Measurements from ENCODE around the gene LTV1. TPM values are rescaled to one million over a fixed set of nuclear protein-coding genes. Genes with fewer than 3 reads are reported as not detected.

Gene LTV1
- total RNA-seq, 1 experiment from 2014 or later: 38.1 TPM

GRCh38 chr6:143822584-143823024 is 20.5 kb upstream of the LTV1 start:
- no peaks in the 10 kb centered on the region for H3K36me3 ChIP-seq (ENCODE audit: control insufficient read depth, insufficient read depth, low read length)
- Mint-ChIP-seq H3K4me1 (ENCODE audit: low read depth, unreplicated experiment) (peaks cover 10% of the 10 kb centered on the region), H3K9me3 (ENCODE audit: unreplicated experiment) (no peaks in the 10 kb centered on the region), H3K27ac (ENCODE audit: unreplicated experiment) (no peak overlapping the region), H3K36me3 (ENCODE audit: insufficient read depth, unreplicated experiment) (peaks cover 17% of the 10 kb centered on the region), H3K27me3 (ENCODE audit: insufficient read depth, unreplicated experiment) (no peaks in the 10 kb centered on the region), H3K4me3 (ENCODE audit: unreplicated experiment) (no peak overlapping the region)
- H3K27me3 ChIP-seq (replicated peaks; ENCODE audit: control insufficient read depth, insufficient read depth, low read length): no peaks in the 10 kb centered on the region
- DNase-seq: peak in 1 of 2 experiments; percentile 8
- no TSS peak for BruUV-seq (replicated peaks)
- intact Hi-C loops (cut with micrococcal nuclease; ENCODE audit: unreplicated experiment): no loop called here
- no peak overlapping the region for H3K4me3 ChIP-seq (ENCODE audit: low read depth, low read length)
- H3K4me1 ChIP-seq: peaks cover 5% of the 10 kb centered on the region; the same call in 1 of the 2 replicates
- H3K9me3 ChIP-seq: no peaks in the 10 kb centered on the region
- ChIA-PET CTCF (no interaction called here), POLR2A (interaction anchor here (1.1 kb wide), 1 partner anchor 20 kb away, joined by 3 read pairs; the partner anchor contains the start of gene LTV1)
- TF ChIP-seq CTCF (IDR thresholded peaks at IDR 0.05; ENCODE audit: insufficient read depth in 1 of 2, low read depth in 1 of 2, low read length in 1 of 2, severe bottlenecking in 1 of 2, unreplicated experiment in 1 of 2): no peak

GRCh38 chr6:143823548-143823947 is 19.6 kb upstream of the LTV1 start:
- intact Hi-C loops (cut with micrococcal nuclease; ENCODE audit: unreplicated experiment): no loop called here
- POLR2A ChIA-PET: interaction anchor here (1.1 kb wide), 1 partner anchor 19 kb away, joined by 3 read pairs; the partner anchor contains the start of gene LTV1
- H3K4me1 Mint-ChIP-seq (ENCODE audit: low read depth, unreplicated experiment): peaks cover 10% of the 10 kb centered on the region

GRCh38 chr6:143828572-143828971 is 14.6 kb upstream of the LTV1 start:
- TSS peak; percentile 6 for BruUV-seq (replicated peaks)
- Mint-ChIP-seq H3K27ac (ENCODE audit: unreplicated experiment) (no peak overlapping the region), H3K27me3 (ENCODE audit: insufficient read depth, unreplicated experiment) (no peaks in the 10 kb centered on the region), H3K4me3 (ENCODE audit: unreplicated experiment) (no peak overlapping the region), H3K4me1 (ENCODE audit: low read depth, unreplicated experiment) (no peaks in the 10 kb centered on the region), H3K9me3 (ENCODE audit: unreplicated experiment) (no peaks in the 10 kb centered on the region), H3K36me3 (ENCODE audit: insufficient read depth, unreplicated experiment) (peaks cover 16% of the 10 kb centered on the region)
- Histone ChIP-seq H3K4me1 (no peaks in the 10 kb centered on the region), H3K36me3 (ENCODE audit: control insufficient read depth, insufficient read depth, low read length) (no peaks in the 10 kb centered on the region), H3K27me3 (replicated peaks; ENCODE audit: control insufficient read depth, insufficient read depth, low read length) (no peaks in the 10 kb centered on the region), H3K4me3 (ENCODE audit: low read depth, low read length) (no peak overlapping the region), H3K9me3 (no peaks in the 10 kb centered on the region)
- CTCF ChIA-PET: no interaction called here
- POLR2A ChIA-PET: interaction anchor here (0.6 kb wide), 1 partner anchor 14 kb away, joined by 7 read pairs; the partner anchor contains the start of gene LTV1
- no peak for DNase-seq
- no peak for TF ChIP-seq CTCF (IDR thresholded peaks at IDR 0.05; ENCODE audit: insufficient read depth in 1 of 2, low read depth in 1 of 2, low read length in 1 of 2, severe bottlenecking in 1 of 2, unreplicated experiment in 1 of 2)
- intact Hi-C loops (cut with micrococcal nuclease; ENCODE audit: unreplicated experiment): no loop called here

More at GRCh38 chr6:143823548-143823947, 19.6 kb upstream of the LTV1 start:
- BruUV-seq (replicated peaks): no TSS peak
- CTCF ChIA-PET: no interaction called here
- Histone ChIP-seq H3K36me3 (ENCODE audit: control insufficient read depth, insufficient read depth, low read length) (no peaks in the 10 kb centered on the region), H3K4me3 (ENCODE audit: low read depth, low read length) (no peak overlapping the region), H3K27me3 (replicated peaks; ENCODE audit: control insufficient read depth, insufficient read depth, low read length) (no peaks in the 10 kb centered on the region), H3K9me3 (no peaks in the 10 kb centered on the region), H3K4me1 (peaks cover 5% of the 10 kb centered on the region; the same call in 1 of the 2 replicates)
- no peak for DNase-seq
- H3K9me3 Mint-ChIP-seq (ENCODE audit: unreplicated experiment): no peaks in the 10 kb centered on the region
- no peak for TF ChIP-seq CTCF (IDR thresholded peaks at IDR 0.05; ENCODE audit: insufficient read depth in 1 of 2, low read depth in 1 of 2, low read length in 1 of 2, severe bottlenecking in 1 of 2, unreplicated experiment in 1 of 2)
- peaks cover 17% of the 10 kb centered on the region for H3K36me3 Mint-ChIP-seq (ENCODE audit: insufficient read depth, unreplicated experiment)
- H3K4me3 Mint-ChIP-seq (ENCODE audit: unreplicated experiment): no peak overlapping the region
- H3K27ac Mint-ChIP-seq (ENCODE audit: unreplicated experiment): no peak overlapping the region
- no peaks in the 10 kb centered on the region for H3K27me3 Mint-ChIP-seq (ENCODE audit: insufficient read depth, unreplicated experiment)
